Epidermal melanocyte (primary cell): ENCODE data around the gene DVL2.

Experiments
- DNase-seq: peaks from one replicate; pipeline ENCODE4 v3.0.0; 2011; ENCODE audit warnings: low spot score; ENCODE audit not compliant: insufficient read length

DVL2 gene

GRCh38 chr17:7234083-7234951 is at the start of gene DVL2:
DVL2 (minus strand) TSS chr17:7234517; CDS start chr17:7234262, 255 bp downstream.
- DNase-seq, result peak; percentile 99

- DNase-seq, result peak; percentile 13
These were observed 49.3 kb upstream of the DVL2 start for GRCh38 chr17:7283471-7284216.

- peak; percentile 4 for DNase-seq
These were observed 48.5 kb upstream of the DVL2 start for GRCh38 chr17:7282752-7283321.

- DNase-seq, result peak; percentile 16
These were observed 47.8 kb upstream of the DVL2 start for GRCh38 chr17:7281953-7282751.

- peak; percentile 96 for DNase-seq
These were observed 47.0 kb upstream of the DVL2 start, which contains the start of gene SLC2A4 for GRCh38 chr17:7281074-7281952. SLC2A4 (plus strand) TSS chr17:7281718; CDS start chr17:7281935, 217 bp downstream.

GRCh38 chr17:7280519-7281073 is 46.3 kb upstream of the DVL2 start:
- DNase-seq, result peak; percentile 86

GRCh38 chr17:7279448-7279847 is 45.1 kb upstream of the DVL2 start:
- DNase-seq, result no peak

- DNase-seq, result no peak
These were observed 32.5 kb upstream of the DVL2 start for GRCh38 chr17:7266784-7267183.

GRCh38 chr17:7263801-7264078 is 29.4 kb upstream of the DVL2 start:
- no peak for DNase-seq

GRCh38 chr17:7262935-7263800 is 28.9 kb upstream of the DVL2 start:
- DNase-seq, result no peak

GRCh38 chr17:7262192-7262934 is 28.0 kb upstream of the DVL2 start, which contains the start of gene CLDN7:
CLDN7 (minus strand) TSS chr17:7262478; CDS start chr17:7262043, 435 bp downstream.
- no peak for DNase-seq

- DNase-seq, result no peak
These were observed 27.3 kb upstream of the DVL2 start for GRCh38 chr17:7261379-7262191.

GRCh38 chr17:7260651-7261378 is 26.5 kb upstream of the DVL2 start:
- DNase-seq, result peak; percentile 54

GRCh38 chr17:7260151-7260550 is 25.8 kb upstream of the DVL2 start:
- DNase-seq, result no peak

GRCh38 chr17:7259555-7259889 is 25.2 kb upstream of the DVL2 start:
- no peak for DNase-seq

- DNase-seq, result no peak
These were observed 24.6 kb upstream of the DVL2 start for GRCh38 chr17:7258731-7259554.
